Measurements from ENCODE around the gene PPBP.

The PPBP gene

DNA sequence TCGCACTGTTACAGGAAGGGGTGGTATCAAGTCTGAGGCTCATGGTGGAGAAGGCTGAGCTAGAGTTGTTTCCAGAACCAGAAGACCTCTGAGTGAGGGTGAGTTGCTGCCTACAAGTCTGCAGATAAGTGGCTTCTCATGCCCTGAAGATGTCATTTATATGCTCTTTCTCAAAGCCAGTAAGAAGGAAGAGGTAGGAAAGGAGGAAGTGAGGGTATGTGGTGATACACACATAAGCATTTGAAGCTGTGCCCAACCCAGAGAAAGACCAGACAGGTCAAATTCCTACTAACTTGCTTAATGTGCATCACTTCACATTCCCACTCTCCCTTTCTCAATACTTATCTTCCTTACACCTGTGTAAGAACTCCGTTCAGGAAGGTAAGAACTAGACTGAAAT, at the start of gene PPBP:
TSS of gene PPBP (minus strand) at position 130 of the 400 bp plus-strand sequence. CDS start at position 43, 87 bp downstream.
- no peak for DNase-seq

DNA sequence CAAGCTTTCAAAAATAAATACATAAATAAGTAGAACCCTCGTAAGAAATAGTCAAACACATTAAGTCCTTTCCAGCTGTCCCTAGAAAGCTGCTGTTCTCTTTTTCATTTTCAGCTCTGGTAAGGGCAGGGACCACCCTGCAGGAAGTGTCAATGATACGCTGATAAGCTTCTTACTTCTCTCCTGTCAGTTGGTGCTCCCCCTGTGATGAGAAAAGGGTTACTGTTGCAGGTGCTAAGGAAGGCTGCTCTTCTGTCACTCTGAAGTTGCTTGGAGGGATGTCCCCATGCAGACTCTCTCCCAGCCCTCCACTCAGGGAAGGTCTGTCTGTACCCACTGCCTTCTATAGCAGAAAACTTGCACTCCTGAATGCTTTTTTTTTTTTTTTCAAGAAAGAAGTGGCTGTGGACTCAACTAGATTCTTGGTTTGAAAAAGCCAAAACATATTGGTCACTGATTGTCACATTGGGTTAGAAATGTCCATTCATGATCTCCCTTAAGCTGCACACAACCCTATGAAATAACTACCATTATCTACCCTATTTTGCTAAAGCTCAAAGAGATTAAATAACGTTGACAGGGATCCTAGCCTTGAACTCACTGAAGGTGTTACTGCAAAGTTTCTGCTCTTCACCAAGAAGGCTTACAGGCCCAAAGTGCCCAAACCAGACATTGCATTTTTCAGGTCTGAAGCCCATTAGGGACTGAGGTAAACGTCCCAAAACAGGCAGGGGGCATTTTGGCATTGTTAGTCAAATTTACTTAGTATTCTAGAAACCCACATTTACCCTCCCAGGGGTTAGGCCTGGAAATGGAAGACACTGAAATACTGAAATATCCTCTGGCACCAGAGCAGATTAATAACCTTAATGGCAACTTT, 49.3 kb upstream of the PPBP start:
- DNase-seq = no peak

DNA sequence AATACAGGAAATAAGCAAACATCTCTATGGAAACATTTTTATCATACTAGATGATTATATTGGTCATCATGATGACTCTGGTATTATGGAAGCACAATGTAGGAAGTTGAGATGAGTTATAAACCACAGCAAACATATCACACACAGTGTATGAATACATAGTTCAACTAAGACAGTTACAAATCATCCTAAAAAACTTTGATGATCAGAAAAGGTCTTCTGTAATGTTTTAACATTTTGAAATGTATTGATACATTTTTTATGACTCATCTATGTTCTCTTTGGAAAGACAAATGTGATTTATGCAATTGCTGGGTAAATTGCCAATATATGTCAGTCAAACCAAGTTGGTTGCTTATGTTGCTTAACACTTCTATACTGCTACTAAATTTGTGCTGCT, 45.7 kb upstream of the PPBP start:
- DNase-seq = no peak

DNA sequence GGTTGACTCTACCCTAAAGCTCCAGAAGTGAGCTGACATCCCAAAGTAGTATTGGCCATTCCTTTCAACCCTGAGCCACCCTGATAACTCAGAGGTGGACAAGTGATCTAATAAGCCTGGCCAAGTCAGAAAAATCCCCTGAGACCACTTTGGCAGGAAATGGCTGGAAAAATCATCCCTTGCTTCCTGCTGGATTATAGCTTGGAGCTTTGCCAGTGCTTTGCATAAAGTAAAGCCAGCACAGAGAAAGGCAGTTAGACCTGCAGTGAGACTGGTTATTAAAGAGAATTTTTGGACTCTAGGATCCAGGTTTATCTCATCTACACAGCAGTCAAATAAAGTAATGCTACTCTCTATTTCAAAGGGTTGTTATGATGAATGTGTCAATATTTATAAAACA, 44.1 kb upstream of the PPBP start:
- no peak for DNase-seq

DNA sequence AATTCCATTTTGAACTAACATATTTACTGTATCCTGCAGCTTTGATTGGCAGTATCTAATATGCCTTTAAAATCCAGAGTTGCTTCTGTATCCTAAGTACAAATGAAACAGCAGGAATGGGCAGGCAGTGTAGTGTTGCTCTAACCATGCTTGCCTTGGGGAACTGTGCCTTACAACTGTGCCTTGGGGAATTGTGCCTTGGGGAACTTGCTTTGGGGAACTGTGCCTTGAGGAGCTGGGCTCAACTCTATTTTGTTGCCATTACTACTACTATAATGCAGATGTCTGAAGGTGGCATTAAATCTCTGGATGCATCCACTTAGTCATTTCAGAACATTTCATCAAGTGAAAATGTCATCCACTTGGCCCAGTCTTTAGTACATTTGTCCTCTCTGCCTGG, 43.6 kb upstream of the PPBP start:
- no peak for DNase-seq

- DNase-seq = no peak
Observed at GRCh38 chr4:74030285-74030684, 42.3 kb upstream of the PPBP start.

DNA sequence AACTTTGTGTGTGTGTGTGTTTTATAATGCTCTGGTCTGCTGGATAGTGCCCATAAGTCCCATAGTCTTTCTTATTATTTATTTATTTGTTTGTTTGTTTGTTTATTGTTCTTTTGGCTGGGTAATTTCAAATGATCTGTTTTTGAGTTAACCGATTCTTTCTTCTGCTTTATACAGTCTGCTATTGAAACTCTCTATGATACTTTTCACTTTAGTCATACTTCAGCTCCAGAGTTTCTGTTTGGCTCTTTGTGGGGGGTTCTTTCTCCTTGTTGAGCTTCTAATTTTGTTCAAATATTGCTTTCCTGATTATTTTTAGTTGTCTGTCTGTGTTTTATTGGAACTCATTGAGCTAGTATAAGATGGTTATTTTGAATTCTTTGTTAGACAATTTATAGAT, 40.5 kb upstream of the PPBP start:
- DNase-seq = no peak

GRCh38 chr4:74023709-74024108, 35.7 kb upstream of the PPBP start:
- DNase-seq = no peak

DNA sequence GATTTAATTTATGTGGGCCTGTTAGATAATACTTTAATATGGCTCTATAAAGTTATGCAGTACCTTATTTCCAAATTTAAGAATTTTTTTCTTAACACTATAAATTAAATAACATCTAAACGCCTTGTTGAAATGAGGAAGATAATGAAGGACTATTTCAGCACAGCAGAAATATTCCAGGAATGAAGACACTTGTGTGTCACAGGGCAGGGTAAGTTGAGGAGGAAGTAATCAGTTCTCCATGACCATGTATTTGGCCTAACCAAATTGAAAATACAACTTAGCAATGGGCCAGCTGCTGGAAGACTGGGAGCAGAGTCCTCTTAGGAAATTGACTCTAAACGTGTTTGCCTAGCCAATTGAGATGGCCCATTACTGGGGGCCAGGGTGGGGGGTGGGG, 33.6 kb upstream of the PPBP start:
- DNase-seq = no peak

DNA sequence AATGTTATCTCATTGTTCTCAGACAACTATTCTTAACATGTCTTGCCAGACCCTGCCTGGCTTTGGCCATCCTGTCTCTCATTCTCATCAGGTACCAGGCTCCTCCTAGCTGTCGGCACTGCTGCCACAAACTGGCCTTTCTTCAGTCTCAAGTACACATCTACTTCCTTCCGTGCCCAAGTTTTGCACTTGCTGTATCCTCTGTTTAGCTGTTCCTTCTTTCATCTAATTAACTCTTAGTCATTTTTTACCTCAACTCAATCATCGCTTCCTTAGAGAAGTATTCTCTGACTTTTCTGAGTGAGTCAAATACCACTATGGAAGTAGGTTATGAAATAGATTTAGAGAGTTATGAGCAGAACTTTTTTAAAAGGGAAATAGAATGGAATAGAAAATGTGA, 30.8 kb upstream of the PPBP start:
- no peak for DNase-seq

GRCh38 chr4:74018116-74018515, 30.1 kb upstream of the PPBP start:
- DNase-seq = no peak

GRCh38 chr4:74016068-74016467, 28.1 kb upstream of the PPBP start:
- DNase-seq = no peak

DNA sequence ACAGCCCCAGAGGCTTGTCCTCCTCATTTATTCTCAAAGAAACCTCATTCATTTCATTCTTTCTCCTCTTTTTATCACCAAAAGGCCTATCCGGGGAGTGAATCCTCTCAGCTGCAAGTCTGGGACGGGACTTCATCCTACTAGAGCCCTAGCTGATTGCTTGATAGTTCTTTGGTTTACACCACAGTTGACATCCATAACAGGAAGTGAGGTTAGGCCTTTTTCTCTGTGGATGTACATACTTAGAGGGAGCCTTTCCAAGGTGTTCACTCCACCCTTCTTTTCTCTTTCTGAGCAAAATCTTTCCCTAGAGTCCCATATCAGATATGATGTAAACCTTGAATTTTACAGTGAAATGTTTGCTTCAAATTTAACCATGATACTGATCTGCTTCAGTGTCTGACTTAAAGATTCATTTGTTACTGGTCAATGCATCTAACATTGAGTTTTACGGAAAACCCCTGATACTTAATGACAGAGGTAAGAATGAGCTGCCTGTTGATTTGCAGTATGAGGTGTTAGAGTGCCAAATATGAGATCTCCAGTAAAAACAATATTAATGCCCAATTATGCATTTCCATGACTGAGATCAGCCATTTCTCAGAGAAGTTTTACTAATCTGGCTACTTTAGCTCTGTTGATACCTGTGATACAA, 27.3 kb upstream of the PPBP start:
- DNase-seq = no peak

GRCh38 chr4:74014332-74014731, 26.3 kb upstream of the PPBP start:
- no peak for DNase-seq

DNA sequence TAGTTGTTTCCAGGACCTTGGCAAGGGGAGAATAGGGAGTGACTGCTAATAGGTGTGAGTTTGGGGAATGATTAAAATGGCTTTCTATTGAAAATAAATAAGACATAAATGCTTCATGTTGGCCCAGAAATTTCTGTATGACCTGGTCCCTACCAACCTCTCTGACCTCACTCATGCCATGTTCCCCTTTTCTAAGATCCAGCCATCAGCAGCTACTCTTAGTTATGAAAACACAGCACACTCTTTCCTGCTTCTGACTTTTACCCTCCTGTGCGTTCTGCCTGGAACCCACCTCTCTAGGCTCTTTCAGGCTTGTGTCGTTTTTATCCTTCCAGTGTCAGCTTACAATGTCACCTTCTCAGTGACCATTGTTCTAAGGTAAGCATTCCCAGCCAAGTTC, 25.3 kb upstream of the PPBP start:
- no peak for DNase-seq

DNA sequence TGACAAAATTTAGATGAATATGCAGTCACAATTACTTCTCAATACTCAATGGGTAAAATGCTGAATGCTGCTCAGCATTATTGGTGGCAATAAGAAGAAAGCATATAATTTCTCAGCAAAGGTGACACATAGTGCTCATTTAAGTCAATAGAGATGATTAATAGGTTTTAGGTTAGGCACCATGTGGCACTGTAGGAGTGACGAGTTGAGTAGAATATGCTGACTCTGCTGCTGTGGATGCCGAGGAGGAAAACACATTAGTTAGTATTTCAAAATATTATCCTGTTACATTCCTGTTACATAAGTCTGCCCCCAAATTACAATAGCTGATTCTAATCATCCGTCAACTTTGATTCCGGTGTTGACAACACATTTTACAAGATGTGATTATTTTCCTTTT, 24.1 kb upstream of the PPBP start:
- no peak for DNase-seq

- DNase-seq = no peak
Observed at GRCh38 chr4:74009307-74009706, 21.3 kb upstream of the PPBP start.

GRCh38 chr4:74006009-74006476, 18.1 kb upstream of the PPBP start:
- no peak for DNase-seq

DNA sequence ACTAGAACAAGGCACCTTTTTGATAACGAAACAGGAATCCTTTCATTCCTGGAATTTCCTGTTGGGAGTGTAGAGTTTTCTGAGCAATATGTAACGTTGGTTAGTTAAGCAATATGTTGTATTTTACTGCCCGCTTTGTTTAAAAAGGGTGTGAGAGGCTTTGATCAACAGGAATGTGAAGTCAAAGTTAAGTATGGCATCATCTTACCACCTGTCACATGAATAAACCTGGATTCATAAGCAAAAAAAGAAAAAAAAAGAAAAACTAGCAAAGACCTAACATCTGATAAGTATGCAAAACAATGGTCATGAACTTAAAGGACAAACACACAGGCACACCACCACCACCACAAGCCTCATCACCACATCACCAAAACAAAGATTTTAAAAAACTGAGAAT, 17.5 kb upstream of the PPBP start:
- DNase-seq = no peak

GRCh38 chr4:74004668-74005067, 16.7 kb upstream of the PPBP start:
- DNase-seq = no peak

GRCh38 chr4:74000301-74000700, 12.3 kb upstream of the PPBP start:
- no peak for DNase-seq

GRCh38 chr4:73998040-73999011, 10.3 kb upstream of the PPBP start, which contains the start of gene CXCL5:
Gene CXCL5 (minus strand): TSS chr4:73998677. CDS start chr4:73998581, 96 bp downstream.
- DNase-seq = no peak

DNA sequence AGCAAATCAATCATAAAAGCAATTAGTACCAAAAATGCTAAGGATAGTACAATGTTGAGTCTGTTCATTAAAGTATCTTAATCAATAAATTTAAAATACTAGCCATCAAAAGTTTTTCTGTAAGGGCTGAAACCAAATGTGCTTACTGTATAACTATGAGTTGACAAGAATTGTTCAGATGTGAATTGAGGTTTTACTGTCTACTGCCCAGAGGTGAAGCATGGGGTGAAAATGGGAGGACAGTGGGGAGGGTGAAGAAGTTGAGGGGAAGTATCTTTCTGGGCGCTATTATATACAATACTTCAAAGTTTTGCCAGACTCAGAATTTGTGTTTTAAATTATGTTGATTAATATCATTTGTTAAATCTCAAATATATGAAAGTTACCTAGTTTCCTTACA, 4.1 kb upstream of the PPBP start:
- no peak for DNase-seq
